OCI-LY7 (cell line): ENCODE results near the gene DPYD. TPM values are rescaled to one million over a fixed set of nuclear protein-coding genes. Genes with fewer than 3 reads are reported as not detected.

Experiments used
- BruUV-seq: library from RNA; stranded (reverse); fragments of 400-500 nt; replicated peaks from 2 replicates; lab custom pipeline; 2021; lab: Mats Ljungman, UMichigan
- CTCF ChIA-PET: fragments of 300-600 bp; sonication (Branson Sonifier 250); formaldehyde crosslinking; loops from one replicate; lab custom pipeline; 2022; ENCODE audit warnings: antibody characterized with exemption; ENCODE audit not compliant: unreplicated experiment; lab: Charles Lee
- POLR2A ChIA-PET: fragments of 300-600 bp; sonication (Branson Sonifier 250); formaldehyde crosslinking; loops from one replicate; lab custom pipeline; 2022; ENCODE audit warnings: antibody characterized with exemption; lab: Charles Lee
- DNase-seq: peaks from one replicate; pipeline ENCODE4 v3.0.0-alpha.2; 2015; ENCODE audit warnings: low spot score
- H2AFZ ChIP-seq: fragments of 200-600 bp; sonication (generic), shearing (Covaris generic); 2 replicates; pipeline ENCODE4 v1.6.1; 2014; ENCODE audit warnings: mild to moderate bottlenecking, antibody characterized with exemption, low read length, moderate library complexity
- H3K27ac ChIP-seq: fragments of 200-600 bp; sonication (generic); 2 replicates; pipeline ENCODE4 v1.5.1; 2014; ENCODE audit warnings: mixed run types, low read depth, mild to moderate bottlenecking, moderate library complexity, low read length, inconsistent platforms; ENCODE audit not compliant: poor library complexity, severe bottlenecking
- H3K36me3 ChIP-seq: fragments of 200-600 bp; sonication (generic); 2 replicates; pipeline ENCODE4 v1.6.1; 2014; ENCODE audit warnings: mild to moderate bottlenecking, antibody characterized with exemption, low read length, moderate library complexity, mixed read lengths; ENCODE audit not compliant: insufficient read depth
- H3K4me1 ChIP-seq: fragments of 200-600 bp; sonication (generic); 2 replicates; pipeline ENCODE4 v1.5.1; 2014; ENCODE audit warnings: mild to moderate bottlenecking, low read length; ENCODE audit not compliant: insufficient read depth, poor library complexity, severe bottlenecking
- H3K4me2 ChIP-seq: fragments of 200-600 bp; sonication (generic); 2 replicates; pipeline ENCODE4 v1.6.1; 2014; ENCODE audit warnings: mild to moderate bottlenecking, low read length
- H3K4me3 ChIP-seq: fragments of 200-600 bp; sonication (generic); 2 replicates; pipeline ENCODE4 v1.5.1; 2014; ENCODE audit warnings: mild to moderate bottlenecking, low read depth, low read length; ENCODE audit not compliant: poor library complexity, severe bottlenecking
- H3K79me2 ChIP-seq: fragments of 200-600 bp; sonication (generic); 2 replicates; pipeline ENCODE4 v1.6.1; 2016; ENCODE audit warnings: low read depth, mild to moderate bottlenecking, low read length, moderate library complexity, mixed read lengths; ENCODE audit not compliant: insufficient read depth
- H3K9me2 ChIP-seq: fragments of 200-600 bp; sonication (generic); 2 replicates; pipeline ENCODE4 v1.6.1; 2016; ENCODE audit warnings: mild to moderate bottlenecking, low read length, mixed read lengths; ENCODE audit not compliant: insufficient read depth
- H3K9me3 ChIP-seq: fragments of 200-600 bp; sonication (generic); 2 replicates; pipeline ENCODE4 v1.6.1; 2014; ENCODE audit warnings: mild to moderate bottlenecking, mixed run types, low read length, mixed read lengths
- H4K20me1 ChIP-seq: fragments of 200-600 bp; sonication (generic); 2 replicates; pipeline ENCODE4 v1.6.1; 2014; ENCODE audit warnings: mild to moderate bottlenecking, antibody characterized with exemption, low read length, moderate library complexity, mixed read lengths; ENCODE audit not compliant: insufficient read depth
- EZH2phosphoT487 ChIP-seq: fragments of 200-600 bp; sonication (generic); IDR thresholded peaks from 2 replicates; pipeline ENCODE4 v1.6.1; 2018; ENCODE audit warnings: low read depth, borderline replicate concordance, mild to moderate bottlenecking, mixed run types, antibody characterized with exemption, low read length, moderate library complexity, mixed read lengths
- intact Hi-C: fragments of 100-400 bp; cut with micrococcal nuclease; formaldehyde crosslinking; loops from one replicate; pipeline ENCODE4 v1.10.0; 2022; ENCODE audit not compliant: unreplicated experiment
- total RNA-seq, 2 experiments: library from RNA; depleted of rRNA in 1 of 2; stranded (reverse); fragments of >200 nt in 1 of 2; shearing (Covaris generic) in 1 of 2; gene quantifications; 2 replicates each; pipeline ENCODE4 v1.2.3, GENCODE V29; 2014 to 2022
- TF ChIP-seq, protein P1 (sequence below): fragments of 200-600 bp; sonication (generic); conservative IDR thresholded peaks from 2 replicates; pipeline ENCODE4 v1.5.1; 2014; ENCODE audit warnings: mild to moderate bottlenecking, antibody characterized with exemption, low read length, moderate library complexity, mixed read lengths

DPYD gene
- total RNA-seq, 2 experiments from 2014 or later = 5.5 to 13.4 TPM

DNA sequence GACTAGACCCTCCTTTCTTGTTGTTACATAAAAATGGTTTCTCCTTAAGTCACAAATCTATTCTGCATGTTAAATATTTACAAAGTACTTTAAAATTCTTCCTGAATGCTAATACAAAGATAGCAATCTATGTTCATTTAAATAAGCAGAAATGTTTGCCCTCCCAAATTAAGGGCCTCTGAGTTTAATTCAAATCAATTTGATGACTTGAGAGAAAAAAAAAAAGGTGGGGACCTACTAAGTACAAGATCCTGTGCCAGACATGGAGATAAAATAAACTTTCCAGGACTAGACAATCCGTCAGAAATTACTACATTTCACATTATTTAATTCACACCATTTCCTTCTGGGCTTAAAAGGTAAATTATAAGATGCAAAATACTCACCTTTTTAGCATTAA, 548.3 kb downstream of the DPYD start:
- TF ChIP-seq, protein P1, sequence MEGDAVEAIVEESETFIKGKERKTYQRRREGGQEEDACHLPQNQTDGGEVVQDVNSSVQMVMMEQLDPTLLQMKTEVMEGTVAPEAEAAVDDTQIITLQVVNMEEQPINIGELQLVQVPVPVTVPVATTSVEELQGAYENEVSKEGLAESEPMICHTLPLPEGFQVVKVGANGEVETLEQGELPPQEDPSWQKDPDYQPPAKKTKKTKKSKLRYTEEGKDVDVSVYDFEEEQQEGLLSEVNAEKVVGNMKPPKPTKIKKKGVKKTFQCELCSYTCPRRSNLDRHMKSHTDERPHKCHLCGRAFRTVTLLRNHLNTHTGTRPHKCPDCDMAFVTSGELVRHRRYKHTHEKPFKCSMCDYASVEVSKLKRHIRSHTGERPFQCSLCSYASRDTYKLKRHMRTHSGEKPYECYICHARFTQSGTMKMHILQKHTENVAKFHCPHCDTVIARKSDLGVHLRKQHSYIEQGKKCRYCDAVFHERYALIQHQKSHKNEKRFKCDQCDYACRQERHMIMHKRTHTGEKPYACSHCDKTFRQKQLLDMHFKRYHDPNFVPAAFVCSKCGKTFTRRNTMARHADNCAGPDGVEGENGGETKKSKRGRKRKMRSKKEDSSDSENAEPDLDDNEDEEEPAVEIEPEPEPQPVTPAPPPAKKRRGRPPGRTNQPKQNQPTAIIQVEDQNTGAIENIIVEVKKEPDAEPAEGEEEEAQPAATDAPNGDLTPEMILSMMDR = no peak
- no peak for TF ChIP-seq EZH2phosphoT487
- Histone ChIP-seq H3K9me3 (no peaks in the 10 kb centered on the region), H3K4me2 (no peak overlapping the region), H3K27ac (no peak overlapping the region), H3K4me3 (no peak overlapping the region), H3K79me2 (no peaks in the 10 kb centered on the region), H3K4me1 (no peaks in the 10 kb centered on the region), H3K36me3 (no peaks in the 10 kb centered on the region), H2AFZ (no peak overlapping the region), H3K9me2 (no peaks in the 10 kb centered on the region), H4K20me1 (no peaks in the 10 kb centered on the region)
- no TSS peak for BruUV-seq
- CTCF ChIA-PET = no interaction called here
- DNase-seq = no peak
- intact Hi-C loops = no loop called here
- POLR2A ChIA-PET = no interaction called here

DNA sequence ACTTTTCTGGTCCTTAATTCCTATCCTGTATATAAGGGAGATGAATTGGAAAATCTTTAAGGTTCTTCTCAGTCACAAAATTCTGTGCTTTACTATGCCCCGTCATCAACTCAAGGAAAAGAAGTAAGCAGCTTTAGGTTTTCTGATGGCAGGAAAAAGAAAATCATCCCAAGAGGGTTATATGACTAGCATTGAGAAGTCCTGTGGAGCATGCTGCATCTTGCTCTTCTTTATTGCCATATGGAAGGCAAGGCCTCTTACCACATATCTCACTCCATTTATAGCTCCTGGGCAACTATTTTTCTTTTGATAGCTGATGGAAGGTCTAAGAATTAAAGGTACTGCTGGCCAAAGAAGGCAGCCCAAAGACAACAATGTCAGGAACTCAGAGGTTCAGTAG, 552.5 kb downstream of the DPYD start:
- Histone ChIP-seq H3K4me2 (no peak overlapping the region), H3K9me3 (no peaks in the 10 kb centered on the region), H4K20me1 (no peaks in the 10 kb centered on the region), H3K4me3 (no peak overlapping the region), H3K4me1 (no peaks in the 10 kb centered on the region), H3K36me3 (no peaks in the 10 kb centered on the region), H3K9me2 (no peaks in the 10 kb centered on the region), H2AFZ (no peak overlapping the region), H3K79me2 (no peaks in the 10 kb centered on the region), H3K27ac (no peak overlapping the region)
- intact Hi-C loops = no loop called here
- POLR2A ChIA-PET = no interaction called here
- BruUV-seq = no TSS peak
- CTCF ChIA-PET = no interaction called here
- TF ChIP-seq, protein P1 = no peak
- no peak for TF ChIP-seq EZH2phosphoT487
- DNase-seq = no peak

DNA sequence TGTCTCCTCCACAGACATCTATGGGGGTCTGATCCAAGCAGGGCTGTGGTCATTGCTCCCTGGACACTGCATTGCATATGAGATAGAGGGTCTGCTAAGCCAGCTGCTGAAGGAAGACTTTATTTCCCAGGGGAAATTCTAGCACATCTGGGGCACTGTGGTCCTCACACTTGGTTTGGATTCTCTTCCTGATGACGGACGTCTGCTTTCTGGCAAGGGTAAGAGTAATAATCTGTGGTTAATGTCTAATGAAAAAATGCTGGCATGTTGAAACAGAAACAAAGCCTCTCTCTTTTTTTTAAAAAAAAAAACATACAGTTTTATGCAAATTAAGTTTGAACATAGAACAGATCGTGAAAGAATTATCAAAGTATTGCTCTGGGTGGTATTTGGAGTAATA, 553.9 kb downstream of the DPYD start:
- DNase-seq = no peak
- H3K4me1 ChIP-seq = no peaks in the 10 kb centered on the region
- H3K27ac ChIP-seq = no peak overlapping the region
- intact Hi-C loops = no loop called here
- H3K4me3 ChIP-seq = no peak overlapping the region
- no peaks in the 10 kb centered on the region for H3K9me3 ChIP-seq
- CTCF ChIA-PET = no interaction called here
- no peaks in the 10 kb centered on the region for H3K9me2 ChIP-seq
- H4K20me1 ChIP-seq = no peaks in the 10 kb centered on the region
- BruUV-seq = no TSS peak
- H3K36me3 ChIP-seq = no peaks in the 10 kb centered on the region
- no peak overlapping the region for H3K4me2 ChIP-seq
- POLR2A ChIA-PET = no interaction called here
- TF ChIP-seq, protein P1 = no peak
- no peak for TF ChIP-seq EZH2phosphoT487
- H3K79me2 ChIP-seq = no peaks in the 10 kb centered on the region
- no peak overlapping the region for H2AFZ ChIP-seq
